Ramos (cell line): ENCODE measurements around the gene VIPAS39.

Experiments used
- in situ Hi-C: fragments of 300-500 bp; cut with MboI; formaldehyde crosslinking; loops from one replicate; pipeline ENCODE4 v1.14.3; 2022; ENCODE audit warnings: low sequenced_read_pairs; ENCODE audit not compliant: unreplicated experiment

VIPAS39 gene

DNA sequence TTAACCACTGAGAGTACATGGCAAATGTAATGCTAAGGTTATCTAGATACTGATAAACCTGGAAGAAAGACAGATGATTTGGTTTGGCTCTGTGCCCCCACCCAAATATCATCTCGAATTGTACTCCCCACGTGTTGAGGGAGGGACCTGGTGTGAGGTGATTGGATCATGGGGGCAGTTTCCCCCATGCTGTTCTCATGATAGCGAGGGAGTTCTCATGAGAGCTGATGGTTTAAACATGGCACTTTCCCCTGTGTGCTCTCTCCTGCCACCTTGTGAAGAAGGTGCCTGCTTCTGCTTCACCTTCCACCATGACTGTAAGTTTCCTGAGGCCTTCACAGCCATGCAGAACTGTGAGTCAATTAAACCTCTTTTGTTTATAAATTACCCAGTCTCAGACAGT lies 48.3 kb downstream of the VIPAS39 start:
- in situ Hi-C loops = no loop called here

DNA sequence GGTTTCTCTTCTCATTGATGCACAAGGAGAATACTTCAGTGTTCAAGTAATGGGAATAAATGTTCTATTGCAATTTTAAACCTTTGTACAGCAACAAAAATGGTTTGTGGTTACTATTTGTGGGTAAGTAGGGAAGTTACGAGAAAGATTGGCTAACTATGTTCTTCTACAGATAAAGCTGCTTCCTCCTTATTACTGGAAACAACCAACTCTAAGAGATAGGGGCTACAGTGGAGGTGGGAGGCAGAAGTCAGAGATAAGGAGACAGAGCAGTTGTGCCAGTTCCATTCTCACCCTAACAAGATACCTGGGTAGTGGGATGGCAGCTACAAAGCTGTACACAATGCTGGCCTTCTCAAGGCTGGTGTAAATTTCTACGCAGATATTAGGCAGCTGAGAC lies 50.2 kb downstream of the VIPAS39 start:
- in situ Hi-C loops = no loop called here

DNA sequence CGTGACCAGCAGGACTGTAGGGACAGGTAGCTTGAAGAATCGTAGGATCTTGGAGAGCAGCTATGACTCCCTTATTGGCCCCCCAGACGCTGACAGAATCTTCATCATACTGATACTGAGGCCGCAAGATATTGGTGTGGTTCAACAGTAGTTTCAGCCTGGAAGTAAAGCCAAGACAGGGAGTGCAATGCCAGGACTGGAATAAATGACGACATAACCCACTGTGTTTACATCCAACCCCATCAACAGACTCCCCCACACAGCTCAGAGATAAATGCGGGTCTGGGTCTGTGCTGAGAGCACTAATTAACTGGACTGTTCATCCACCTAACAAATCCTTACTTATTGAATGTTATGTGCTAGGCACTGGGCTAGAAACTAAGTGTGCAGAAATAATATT lies 50.7 kb downstream of the VIPAS39 start:
- in situ Hi-C loops = no loop called here

DNA sequence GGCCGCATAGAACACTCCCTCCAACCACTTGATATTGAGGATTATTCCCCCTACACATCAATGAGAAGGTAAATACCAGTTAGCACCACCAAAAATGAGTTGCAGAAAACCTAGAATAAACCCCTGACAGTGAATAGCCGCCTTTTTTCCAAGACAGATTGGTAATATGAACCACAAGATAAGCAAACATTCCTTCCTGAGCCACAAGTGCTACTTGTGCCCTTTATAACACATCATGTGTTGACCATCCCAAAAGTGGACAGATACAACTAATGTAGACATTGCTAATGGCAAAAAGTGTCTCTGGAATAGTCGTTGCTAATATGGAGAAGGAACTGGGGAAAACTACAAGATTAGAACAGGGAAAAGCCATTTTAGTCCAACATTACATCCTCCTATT lies 51.3 kb downstream of the VIPAS39 start:
- in situ Hi-C loops = no loop called here

DNA sequence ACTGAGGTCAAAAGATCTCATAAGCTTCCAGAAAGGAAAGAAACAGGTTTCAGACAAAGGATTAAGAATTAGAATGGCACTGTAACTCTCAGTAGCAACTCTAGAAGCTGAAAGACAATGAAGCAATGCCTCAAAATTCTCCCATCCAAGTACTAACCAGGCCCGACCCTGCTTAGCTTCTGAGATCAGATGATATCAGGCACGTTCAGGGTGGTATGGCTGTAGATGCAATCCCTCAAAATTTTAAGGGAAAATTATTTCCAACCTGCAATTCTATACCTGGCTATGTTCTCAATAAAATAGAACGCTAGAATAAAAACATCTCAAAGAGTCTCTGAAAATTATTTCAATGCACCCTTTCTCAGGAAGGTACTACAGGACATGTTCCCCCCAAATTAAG lies 53.6 kb downstream of the VIPAS39 start:
- in situ Hi-C loops = no loop called here

DNA sequence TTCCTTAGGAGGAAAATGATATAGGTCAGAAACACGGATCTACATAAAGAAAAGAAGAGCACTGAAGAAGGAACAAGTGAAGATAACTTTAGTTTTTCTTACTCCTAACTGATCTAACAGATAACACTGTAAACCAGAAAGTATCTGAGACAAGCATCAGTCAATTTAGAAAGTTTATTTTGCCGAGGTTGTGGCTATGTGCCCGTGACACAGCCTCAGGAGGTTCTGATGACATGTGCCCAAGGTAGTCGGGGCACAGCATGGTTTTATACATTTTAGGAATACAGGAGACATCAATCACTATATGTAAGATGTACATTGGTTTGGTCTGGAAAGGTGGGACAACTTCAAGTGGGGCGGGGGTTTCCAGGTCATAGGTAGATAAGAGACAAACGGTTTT lies 57.2 kb downstream of the VIPAS39 start:
- in situ Hi-C loops = no loop called here

DNA sequence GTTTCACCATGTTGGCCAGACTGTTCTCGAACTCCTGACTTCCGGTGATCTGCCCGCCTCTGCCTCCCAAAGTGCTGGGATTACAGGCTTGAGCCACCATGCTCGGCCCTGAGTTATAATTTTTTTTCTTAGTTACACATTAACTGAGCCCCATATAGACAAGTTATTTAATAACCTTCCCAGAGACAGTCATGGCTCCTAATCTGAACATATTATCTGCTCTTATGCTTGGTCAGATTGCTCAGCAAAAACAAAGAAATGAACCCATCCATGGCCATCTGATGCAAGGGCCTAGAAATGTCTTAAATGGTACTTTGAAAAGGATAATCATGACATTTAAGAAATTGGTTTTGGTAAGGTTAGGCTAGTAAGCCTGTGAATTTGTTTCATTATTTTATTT lies 67.2 kb downstream of the VIPAS39 start:
- in situ Hi-C loops = no loop called here

DNA sequence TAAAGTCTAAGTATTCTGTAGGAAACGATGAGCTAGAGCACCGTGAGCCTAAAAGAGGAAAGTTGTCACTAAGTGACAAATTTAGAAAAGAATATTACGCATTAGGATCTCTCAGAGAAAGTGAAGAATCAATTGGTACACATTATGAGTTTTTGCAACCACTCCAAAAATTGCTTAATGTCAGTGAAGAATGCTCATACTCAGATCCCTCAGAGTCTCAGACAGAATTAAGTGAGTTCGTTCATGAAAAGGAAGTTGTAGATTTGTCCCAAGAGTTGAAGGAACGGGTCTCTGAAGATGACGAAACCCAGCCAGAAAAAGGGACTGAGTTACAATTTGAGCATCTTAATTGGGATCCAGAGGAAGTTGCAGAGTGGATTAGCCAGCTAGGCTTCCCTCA lies 78.7 kb downstream of the VIPAS39 start:
- in situ Hi-C loops = no loop called here

DNA sequence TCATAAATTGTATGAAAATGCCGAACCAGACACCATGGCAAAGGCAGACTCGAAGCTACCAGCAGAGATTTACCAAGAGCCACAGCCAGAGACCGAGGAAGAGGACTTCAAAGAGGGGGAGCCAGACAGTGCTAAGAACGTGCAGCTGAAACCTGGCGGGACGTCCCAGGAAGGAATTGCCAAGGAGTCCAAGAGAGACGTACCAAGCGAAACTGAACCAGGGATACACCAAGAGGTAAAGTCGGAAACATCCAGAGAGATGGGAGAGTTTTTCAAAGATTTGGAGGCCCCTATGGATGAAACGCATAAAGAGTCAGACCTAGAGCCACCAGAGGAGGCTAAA lies 79.9 kb downstream of the VIPAS39 start:
- in situ Hi-C loops = no loop called here

DNA sequence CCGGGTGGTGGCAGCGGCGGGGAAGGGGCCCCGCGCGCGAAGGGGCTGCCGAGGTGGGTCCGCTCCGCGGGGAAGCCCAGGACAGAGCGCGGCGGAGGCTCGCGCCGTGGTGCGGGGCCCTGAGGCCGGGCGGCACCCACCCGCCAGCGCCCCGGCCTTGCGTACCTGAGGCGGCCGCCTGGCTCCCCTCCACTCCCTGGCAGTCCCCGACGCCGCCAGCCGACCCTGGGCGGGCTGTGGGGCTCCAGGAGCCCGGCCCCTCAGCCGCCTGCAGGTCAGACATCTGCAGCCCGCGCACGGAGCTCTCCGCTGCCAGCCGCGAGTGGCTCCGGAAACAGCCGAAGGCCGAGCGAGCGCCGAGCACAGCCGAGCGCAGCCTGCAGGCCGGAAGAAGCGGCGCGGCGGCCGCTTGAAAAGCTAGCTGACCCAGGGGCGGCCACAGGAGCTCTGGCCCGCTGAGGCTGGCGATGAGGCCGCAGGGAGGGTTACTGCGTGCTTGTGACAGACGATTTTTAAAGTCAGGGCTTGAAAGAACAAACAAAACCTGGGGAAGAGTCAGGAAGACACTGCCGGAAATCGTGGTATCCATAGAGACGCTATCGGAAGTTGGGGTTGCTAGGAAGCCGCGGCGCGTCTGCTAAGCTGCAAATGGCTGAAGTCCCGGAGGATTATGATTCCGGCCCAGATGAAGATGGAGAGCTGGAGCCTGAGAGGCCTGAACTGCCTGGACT lies 80.5 kb downstream of the VIPAS39 start, which contains the start of the genes SAMD15 and TMED8:
SAMD15 (plus strand) TSS at position 609 of the 731 bp plus-strand sequence; CDS start at position 649, 40 bp downstream.
TMED8 (minus strand) TSS at position 324 of the 731 bp plus-strand sequence; CDS start at position 283, 41 bp downstream.
- in situ Hi-C loops = no loop called here
